ENCODE data around the gene IGF1.

GRCh38 chr12:102388469-102388868 is 91.9 kb downstream of the IGF1 start:
- TF ChIP-seq ZNF274 (IDR thresholded peaks at IDR 0.05; ENCODE audit: low read depth, low read length) (no peak), SUZ12 (IDR thresholded peaks at IDR 0.05; ENCODE audit: extremely low read depth, insufficient read depth, insufficient read length) (no peak)
